B cell (primary cell): ENCODE results near the gene EHBP1.
"Not testable (repeated sequence)": the region's sequence is repeated elsewhere in the genome, so short reads cannot be mapped to it uniquely, and the experiment has no call there.

Experiments used
- CTCF ChIP-seq: fragments of 200-600 bp; IDR thresholded peaks from one replicate; pipeline ENCODE4 v1.8.0; 2022; ENCODE audit warnings: antibody characterized with exemption, mild to moderate bottlenecking
- EZH2 ChIP-seq: IDR thresholded peaks from 2 replicates; pipeline ENCODE4 v1.6.1; 2012; ENCODE audit warnings: borderline replicate concordance, low read depth, mild to moderate bottlenecking, moderate library complexity, low read length; ENCODE audit not compliant: insufficient read depth, poor library complexity, severe bottlenecking

GRCh38 chr2:62713196-62713595 is 7.7 kb downstream of the EHBP1 start:
- TF ChIP-seq CTCF, EZH2: not testable (repeated sequence)
